Measurements from ENCODE around the gene PRDM1. TPM values are rescaled to one million over a fixed set of nuclear protein-coding genes. Genes with fewer than 3 reads are reported as not detected.
A peak's percentile ranks its signal among the peaks of the same experiment; 100 is the strongest.

PRDM1 gene
- total and polyA plus RNA-seq, 8 donors, result 5.5 to 11.1 (median 8.8) TPM

- ATAC-seq (peak; percentile 89), DNase-seq (peak in 1 of 4 donors; percentile 72)
- H3K27ac ChIP-seq, result peak overlapping the region; percentile 77 to 91
- H3K36me3 ChIP-seq, result peaks cover 0 to 15% of the 10 kb centered on the region in 2 donors
- no peaks in the 10 kb centered on the region for H3K9me3 ChIP-seq
- peak overlapping the region; percentile 18 to 45 for H3K4me3 ChIP-seq
- peaks cover 17 to 78% of the 10 kb centered on the region in 2 donors for H3K27me3 ChIP-seq
- TF ChIP-seq CTCF (IDR thresholded peaks at IDR 0.05), result no peak
- peaks cover 6 to 60% of the 10 kb centered on the region in 2 donors for H3K4me1 ChIP-seq
- intact Hi-C loops (cut with DNase I), result loop anchor here in 1 of 2 donors (10.0 kb wide), 1 partner anchor 614 kb away; no protein-coding TSS in a partner anchor
Observed at GRCh38 chr6:106098383-106099234, 12.5 kb downstream of the PRDM1 start.

- H3K9me3 ChIP-seq, result no peaks in the 10 kb centered on the region
- intact Hi-C loops (cut with DNase I), result loop anchor here in 1 of 2 donors (10.0 kb wide), 1 partner anchor 614 kb away; no protein-coding TSS in a partner anchor
- peak overlapping the region in 1 of 2 donors; percentile 45 for H3K4me3 ChIP-seq
- no peak for TF ChIP-seq CTCF (IDR thresholded peaks at IDR 0.05)
- no peak for ATAC-seq
- DNase-seq, result no peak
- peaks cover 0 to 15% of the 10 kb centered on the region in 2 donors for H3K36me3 ChIP-seq
- peaks cover 6 to 66% of the 10 kb centered on the region in 2 donors for H3K4me1 ChIP-seq
- H3K27ac ChIP-seq, result peak overlapping the region; percentile 77 to 91
- peaks cover 17 to 78% of the 10 kb centered on the region in 2 donors for H3K27me3 ChIP-seq
Observed at GRCh38 chr6:106099235-106099537, 13.1 kb downstream of the PRDM1 start.

GRCh38 chr6:106100755-106101154 lies 14.6 kb downstream of the PRDM1 start:
- H3K4me1 ChIP-seq, result peaks cover 6 to 59% of the 10 kb centered on the region in 2 donors
- no peaks in the 10 kb centered on the region for H3K9me3 ChIP-seq
- ATAC-seq (no peak), DNase-seq (no peak)
- intact Hi-C loops (cut with DNase I), result no loop called here
- H3K27ac ChIP-seq, result no peak overlapping the region
- peak overlapping the region in 1 of 2 donors; percentile 45 for H3K4me3 ChIP-seq
- peaks cover 17 to 71% of the 10 kb centered on the region in 2 donors for H3K27me3 ChIP-seq
- no peak for TF ChIP-seq CTCF (IDR thresholded peaks at IDR 0.05)
- H3K36me3 ChIP-seq, result peaks cover 0 to 23% of the 10 kb centered on the region in 2 donors

GRCh38 chr6:106101466-106101865 lies 15.3 kb downstream of the PRDM1 start:
- H3K4me3 ChIP-seq, result peak overlapping the region in 1 of 2 donors; percentile 45
- DNase-seq, result no peak
- H3K27ac ChIP-seq, result no peak overlapping the region
- no peaks in the 10 kb centered on the region for H3K9me3 ChIP-seq
- no peak for TF ChIP-seq CTCF (IDR thresholded peaks at IDR 0.05)
- H3K4me1 ChIP-seq, result peaks cover 6 to 53% of the 10 kb centered on the region in 2 donors
- intact Hi-C loops (cut with DNase I), result no loop called here
- H3K36me3 ChIP-seq, result peaks cover 0 to 23% of the 10 kb centered on the region in 2 donors
- peaks cover 17 to 64% of the 10 kb centered on the region in 2 donors for H3K27me3 ChIP-seq
- no peak for ATAC-seq

GRCh38 chr6:106102034-106102433 lies 15.9 kb downstream of the PRDM1 start:
- no peak for TF ChIP-seq CTCF (IDR thresholded peaks at IDR 0.05)
- Histone ChIP-seq H3K36me3 (peaks cover 0 to 28% of the 10 kb centered on the region in 2 donors), H3K4me3 (peak overlapping the region in 1 of 2 donors; percentile 45), H3K27ac (no peak overlapping the region), H3K4me1 (peaks cover 6 to 47% of the 10 kb centered on the region in 2 donors), H3K9me3 (no peaks in the 10 kb centered on the region), H3K27me3 (peaks cover 17 to 58% of the 10 kb centered on the region in 2 donors)
- ATAC-seq, result no peak
- no peak for DNase-seq
- intact Hi-C loops (cut with DNase I), result no loop called here

Data from left lung (tissue), 10 donors.